B cell (primary cell): ENCODE measurements around the gene CPNE5. TPM values are rescaled to one million over a fixed set of nuclear protein-coding genes. Genes with fewer than 3 reads are reported as not detected.

Experiments used
- ATAC-seq: fragments of 200-7000 bp; cut with Tn5 transposase; one replicate; pipeline ENCODE4 v1.10.0; 2021; ENCODE audit warnings: low read depth, mild to moderate bottlenecking, moderate number of reproducible peaks, moderate library complexity
- CTCF ChIA-PET: fragments of 350-600 bp; sonication (Branson Sonifier 250); formaldehyde crosslinking; loops from one replicate; lab custom pipeline; 2021; ENCODE audit warnings: antibody characterized with exemption, inconsistent platforms; lab: Charles Lee
- POLR2A ChIA-PET: fragments of 350-600 bp; sonication (Branson Sonifier 250); formaldehyde crosslinking; loops from one replicate; lab custom pipeline; 2021; ENCODE audit warnings: antibody characterized with exemption; lab: Charles Lee
- DNase-seq: peaks from one replicate; pipeline ENCODE4 v3.0.0; 2013
- H2AFZ ChIP-seq: 2 replicates; pipeline ENCODE4 v1.6.1; 2012; ENCODE audit warnings: mild to moderate bottlenecking, low read depth, low read length; ENCODE audit not compliant: insufficient read depth, poor library complexity, severe bottlenecking
- H3K27ac ChIP-seq, 2 donors: 1 replicate in 1 of 2; 2 replicates in 1 of 2; pipeline ENCODE4 v1.5.1; 2012 to 2013; ENCODE audit warnings: low read length in 2 of 2, mild to moderate bottlenecking in 2 of 2, moderate library complexity in 1 of 2
- H3K27me3 ChIP-seq, 4 experiments: fragments of 200-600 bp in 1 of 4; sonication (generic) in 1 of 4; replicated peaks in 1 of 4; 1 replicate in 2 of 4; 2 replicates in 2 of 4; pipeline versions ENCODE4 v1.6.1 to v1.7.0; 2013 to 2016; ENCODE audit warnings: low read length in 3 of 4, mild to moderate bottlenecking in 2 of 4, mixed read lengths in 1 of 4, moderate library complexity in 1 of 4; ENCODE audit not compliant: insufficient read depth in 4 of 4, control insufficient read depth in 3 of 4; ENCODE audit errors: control extremely low read depth in 1 of 4
- H3K36me3 ChIP-seq, 2 experiments: replicated peaks in 1 of 2; 1 replicate in 1 of 2; 2 replicates in 1 of 2; pipeline versions ENCODE4 v1.6.1 to v1.7.1; 2013; ENCODE audit warnings: low read length in 1 of 2; ENCODE audit not compliant: insufficient read depth in 2 of 2, control insufficient read depth in 1 of 2; ENCODE audit errors: control extremely low read depth in 1 of 2, extremely low read depth in 1 of 2
- H3K4me1 ChIP-seq, 2 donors: fragments of 200-600 bp in 1 of 2; sonication (generic) in 1 of 2; 1 replicate in 1 of 2; 2 replicates in 1 of 2; pipeline versions ENCODE4 v1.5.1 to v1.6.1; 2013 to 2017; ENCODE audit warnings: low read length in 2 of 2; ENCODE audit not compliant: control insufficient read depth in 2 of 2, insufficient read depth in 2 of 2
- H3K4me2 ChIP-seq: replicated peaks from 2 replicates; pipeline ENCODE3; 2012; ENCODE audit warnings: mild to moderate bottlenecking, low read depth, low read length; ENCODE audit not compliant: poor library complexity, severe bottlenecking
- H3K4me3 ChIP-seq, 5 experiments: fragments of 200-600 bp in 1 of 5; sonication (generic) in 1 of 5; 1 replicate in 3 of 5; 2 replicates in 2 of 5; pipeline versions ENCODE4 v1.5.1 to v1.7.0; 2011 to 2016; ENCODE audit warnings: low read length in 4 of 5, mild to moderate bottlenecking in 4 of 5, low read depth in 2 of 5, control low read depth in 1 of 5, moderate library complexity in 1 of 5; ENCODE audit not compliant: insufficient read depth in 1 of 5; ENCODE audit errors: control extremely low read depth in 1 of 5, extremely low read depth in 1 of 5
- H3K79me2 ChIP-seq: fragments of 200-600 bp; sonication (generic); one replicate; pipeline ENCODE4 v1.6.0; 2016; ENCODE audit warnings: low read length; ENCODE audit not compliant: control insufficient read depth, insufficient read depth
- H3K9ac ChIP-seq: fragments of 200-600 bp; sonication (generic); 2 replicates; pipeline ENCODE4 v1.6.1; 2017; ENCODE audit warnings: mild to moderate bottlenecking, low read length, moderate library complexity
- H3K9me3 ChIP-seq, 3 donors: one replicate each; pipeline versions ENCODE4 v1.6.1 to v1.7.1; 2013; ENCODE audit warnings: low read length in 2 of 3; ENCODE audit not compliant: control insufficient read depth in 2 of 3, insufficient read depth in 1 of 3; ENCODE audit errors: control extremely low read depth in 1 of 3
- H4K20me1 ChIP-seq: 2 replicates; pipeline ENCODE4 v1.6.0; 2012; ENCODE audit warnings: mild to moderate bottlenecking, low read length; ENCODE audit not compliant: insufficient read depth, control insufficient read depth, poor library complexity, severe bottlenecking
- H3K27ac Mint-ChIP-seq: one replicate; pipeline ENCODE4 v1.8.0; 2021; ENCODE audit warnings: mixed read lengths
- H3K27me3 Mint-ChIP-seq: one replicate; pipeline ENCODE4 v1.8.0; 2021; ENCODE audit warnings: mixed read lengths
- H3K4me1 Mint-ChIP-seq: one replicate; pipeline ENCODE4 v1.8.0; 2021; ENCODE audit warnings: mixed read lengths
- H3K4me3 Mint-ChIP-seq: one replicate; pipeline ENCODE4 v1.8.0; 2021; ENCODE audit warnings: mixed read lengths
- H3K9me3 Mint-ChIP-seq: one replicate; pipeline ENCODE4 v1.8.0; 2022; ENCODE audit warnings: mixed read lengths; ENCODE audit not compliant: insufficient read depth
- EZH2 ChIP-seq: IDR thresholded peaks from 2 replicates; pipeline ENCODE4 v1.6.1; 2012; ENCODE audit warnings: borderline replicate concordance, low read depth, mild to moderate bottlenecking, moderate library complexity, low read length; ENCODE audit not compliant: insufficient read depth, poor library complexity, severe bottlenecking
- WGBS: methylation state at CpG from one replicate; pipeline ENCODE4 v1.1.5; 2013; ENCODE audit warnings: missing lambda C conversion rate; ENCODE audit not compliant: insufficient coverage; 5-methylcytosine and 5-hydroxymethylcytosine counted together
- intact Hi-C: fragments of 100-400 bp; cut with micrococcal nuclease; formaldehyde crosslinking; loops from one replicate; pipeline ENCODE4 v1.10.0; 2022
- polyA plus RNA-seq: library from polyadenylated mRNA; depleted of rRNA; stranded (reverse); fragments of >200 nt; gene quantifications from 2 replicates; pipeline ENCODE4 v1.2.3, GENCODE V29; 2012
- total RNA-seq, 2 donors: library from RNA; stranded (reverse); fragments of 120-200 nt in 1 of 2; gene quantifications; 1 replicate in 1 of 2; 2 replicates in 1 of 2; pipeline versions ENCODE4 v1.2.3 to v1.2.4, GENCODE V29; 2013 to 2022
- TF ChIP-seq, protein P1 (sequence below): fragments of 200-600 bp; IDR thresholded peaks from one replicate; pipeline ENCODE4 v1.8.0; 2022; ENCODE audit warnings: antibody characterized with exemption, mild to moderate bottlenecking

CPNE5 gene
- total and polyA plus RNA-seq, 2 donors (not counting 1 experiment from before 2014, with no cell fraction given), result 49.8 to 357 TPM

- TF ChIP-seq EZH2, result no peak
- TF ChIP-seq, protein P1, sequence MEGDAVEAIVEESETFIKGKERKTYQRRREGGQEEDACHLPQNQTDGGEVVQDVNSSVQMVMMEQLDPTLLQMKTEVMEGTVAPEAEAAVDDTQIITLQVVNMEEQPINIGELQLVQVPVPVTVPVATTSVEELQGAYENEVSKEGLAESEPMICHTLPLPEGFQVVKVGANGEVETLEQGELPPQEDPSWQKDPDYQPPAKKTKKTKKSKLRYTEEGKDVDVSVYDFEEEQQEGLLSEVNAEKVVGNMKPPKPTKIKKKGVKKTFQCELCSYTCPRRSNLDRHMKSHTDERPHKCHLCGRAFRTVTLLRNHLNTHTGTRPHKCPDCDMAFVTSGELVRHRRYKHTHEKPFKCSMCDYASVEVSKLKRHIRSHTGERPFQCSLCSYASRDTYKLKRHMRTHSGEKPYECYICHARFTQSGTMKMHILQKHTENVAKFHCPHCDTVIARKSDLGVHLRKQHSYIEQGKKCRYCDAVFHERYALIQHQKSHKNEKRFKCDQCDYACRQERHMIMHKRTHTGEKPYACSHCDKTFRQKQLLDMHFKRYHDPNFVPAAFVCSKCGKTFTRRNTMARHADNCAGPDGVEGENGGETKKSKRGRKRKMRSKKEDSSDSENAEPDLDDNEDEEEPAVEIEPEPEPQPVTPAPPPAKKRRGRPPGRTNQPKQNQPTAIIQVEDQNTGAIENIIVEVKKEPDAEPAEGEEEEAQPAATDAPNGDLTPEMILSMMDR, result no peak
- ChIA-PET CTCF (interaction anchor here (1.0 kb wide), 1 partner anchor 9 kb away, joined by 4 read pairs; no protein-coding TSS in a partner anchor), POLR2A (interaction anchor here (0.5 to 0.6 kb wide), 2 partner anchors 183 to 1483 kb away, joined by 3 to 4 read pairs; no protein-coding TSS in a partner anchor)
- no peak overlapping the region for H2AFZ ChIP-seq
- H3K79me2 ChIP-seq, result no peaks in the 10 kb centered on the region
- no peaks in the 10 kb centered on the region for H3K36me3 ChIP-seq
- H3K4me1 Mint-ChIP-seq, result no peaks in the 10 kb centered on the region
- peaks cover 0 to 40% (median 6%) of the 10 kb centered on the region in 4 experiments for H3K27me3 ChIP-seq
- H3K9me3 ChIP-seq, result peaks cover 0 to 2% (median 0%) of the 10 kb centered on the region in 3 donors
- DNase-seq (no peak), ATAC-seq (no peak)
- no peak overlapping the region for H3K9ac ChIP-seq
- H4K20me1 ChIP-seq, result no peaks in the 10 kb centered on the region
- H3K9me3 Mint-ChIP-seq, result no peaks in the 10 kb centered on the region
- 100% methylated on average over 1 of the region's 2 CpGs for WGBS
- H3K27ac ChIP-seq, result no peak overlapping the region
- no peak overlapping the region for H3K4me3 Mint-ChIP-seq
- intact Hi-C loops, result no loop called here
- no peaks in the 10 kb centered on the region for H3K4me1 ChIP-seq
- peaks cover 36% of the 10 kb centered on the region for H3K27me3 Mint-ChIP-seq
- H3K4me3 ChIP-seq, result no peak overlapping the region
- no peak overlapping the region for H3K4me2 ChIP-seq
- no peak overlapping the region for H3K27ac Mint-ChIP-seq
Observed at GRCh38 chr6:36791085-36791484, 48.2 kb downstream of the CPNE5 start.

DNA sequence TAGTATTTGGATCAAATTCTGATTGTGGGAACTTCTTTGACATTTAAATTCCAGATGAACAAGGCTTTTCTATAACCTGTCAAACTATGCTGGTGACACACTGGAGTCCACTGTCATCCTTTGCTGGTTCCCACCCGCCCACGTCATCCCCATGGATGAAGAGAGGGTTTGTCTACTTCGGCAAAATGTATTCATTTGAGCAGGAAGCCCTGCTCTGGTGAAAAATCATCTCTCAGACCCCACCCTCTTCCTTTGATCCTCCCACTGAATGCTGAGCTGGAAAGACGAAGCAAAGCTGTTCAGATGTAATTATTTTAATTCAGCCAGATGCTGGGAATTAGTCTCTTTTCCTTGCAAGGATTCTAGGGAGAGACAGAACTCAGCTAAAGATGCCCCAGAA is 50.5 kb downstream of the CPNE5 start:
- POLR2A ChIA-PET, result interaction anchor here (0.6 kb wide), 1 partner anchor 27 kb away, joined by 3 read pairs; no protein-coding TSS in a partner anchor

More for the DNA sequence above, 50.5 kb downstream of the CPNE5 start:
- DNase-seq (no peak), ATAC-seq (no peak)
- H3K27ac Mint-ChIP-seq, result no peak overlapping the region
- Histone ChIP-seq H3K4me1 (no peaks in the 10 kb centered on the region), H3K27ac (no peak overlapping the region), H3K9ac (no peak overlapping the region), H3K27me3 (peaks cover 0 to 36% (median 6%) of the 10 kb centered on the region in 4 experiments), H3K79me2 (no peaks in the 10 kb centered on the region), H3K36me3 (no peaks in the 10 kb centered on the region), H2AFZ (no peak overlapping the region), H3K9me3 (peaks cover 0 to 2% (median 0%) of the 10 kb centered on the region in 3 donors), H3K4me3 (no peak overlapping the region), H4K20me1 (no peaks in the 10 kb centered on the region), H3K4me2 (no peak overlapping the region)
- no peaks in the 10 kb centered on the region for H3K9me3 Mint-ChIP-seq
- no peak overlapping the region for H3K4me3 Mint-ChIP-seq
- CTCF ChIA-PET, result interaction anchor here (1.2 to 1.5 kb wide), 2 partner anchors 20 to 23 kb away, joined by 4 read pairs; no protein-coding TSS in a partner anchor
- intact Hi-C loops, result no loop called here
- no peaks in the 10 kb centered on the region for H3K4me1 Mint-ChIP-seq
- peaks cover 36% of the 10 kb centered on the region for H3K27me3 Mint-ChIP-seq
- no peak for TF ChIP-seq EZH2
- TF ChIP-seq, protein P1, result no peak
- WGBS, result 33% methylated on average over 1 of the region's 4 CpGs
